HG03097 (cell line): ENCODE measurements around the gene LYPD1.
"Not testable (repeated sequence)": the region's sequence is repeated elsewhere in the genome, so short reads cannot be mapped to it uniquely, and the experiment has no call there.

Source experiments
- ATAC-seq: cut with Tn5 transposase; IDR thresholded peaks from one replicate; pipeline ENCODE4 v1.9.1; 2021; ENCODE audit not compliant: unreplicated experiment, low FRiP score

LYPD1 gene

GRCh38 chr2:132669908-132670495 is at the start of gene LYPD1:
Gene LYPD1 (minus strand): TSS chr2:132670205. CDS start chr2:132669932, 273 bp downstream.
- no peak for ATAC-seq

- no peak for ATAC-seq
These were observed 49.5 kb upstream of the LYPD1 start for GRCh38 chr2:132719480-132719879.

- ATAC-seq: no peak
These were observed 46.9 kb upstream of the LYPD1 start for GRCh38 chr2:132716954-132717353.

- ATAC-seq: no peak
These were observed 45.7 kb upstream of the LYPD1 start for GRCh38 chr2:132715386-132716351.

GRCh38 chr2:132703396-132703795 is 33.4 kb upstream of the LYPD1 start:
- no peak for ATAC-seq

GRCh38 chr2:132701810-132702209 is 31.8 kb upstream of the LYPD1 start:
- no peak for ATAC-seq

- not testable (repeated sequence) for ATAC-seq
These were observed 29.8 kb upstream of the LYPD1 start for GRCh38 chr2:132699802-132700201.

- ATAC-seq: not testable (repeated sequence)
These were observed 28.3 kb upstream of the LYPD1 start for GRCh38 chr2:132698347-132698746.

GRCh38 chr2:132697556-132698205 is 27.7 kb upstream of the LYPD1 start:
- ATAC-seq: no peak

- no peak for ATAC-seq
These were observed 22.8 kb upstream of the LYPD1 start for GRCh38 chr2:132692816-132693215.

- ATAC-seq: no peak
These were observed 21.6 kb upstream of the LYPD1 start for GRCh38 chr2:132691556-132691955.

GRCh38 chr2:132690664-132691303 is 20.8 kb upstream of the LYPD1 start:
- ATAC-seq: no peak

GRCh38 chr2:132681766-132682165 is 11.8 kb upstream of the LYPD1 start:
- no peak for ATAC-seq

- no peak for ATAC-seq
These were observed 10.5 kb upstream of the LYPD1 start for GRCh38 chr2:132680544-132680943.

- ATAC-seq: no peak
These were observed 8.5 kb upstream of the LYPD1 start for GRCh38 chr2:132678483-132678882.

- no peak for ATAC-seq
These were observed 7.7 kb upstream of the LYPD1 start for GRCh38 chr2:132677661-132678060.

- no peak for ATAC-seq
These were observed 7.0 kb upstream of the LYPD1 start for GRCh38 chr2:132676999-132677398.

- ATAC-seq: no peak
These were observed 1.3 kb upstream of the LYPD1 start for GRCh38 chr2:132671151-132671835.

GRCh38 chr2:132670496-132671150 is 618 bp upstream of the LYPD1 start:
- no peak for ATAC-seq
